Activated CD8-positive, alpha-beta memory T cell treated with anti-CD3 and anti-CD28 coated beads for 24 hours (primary cell): ENCODE data around the gene ANGPTL8.
A peak's percentile ranks its signal among the peaks of the same experiment; 100 is the strongest.

ENCODE experiments used
- DNase-seq: peaks from one replicate; pipeline ENCODE4 v3.0.0-alpha.2; 2020

The ANGPTL8 gene

DNA sequence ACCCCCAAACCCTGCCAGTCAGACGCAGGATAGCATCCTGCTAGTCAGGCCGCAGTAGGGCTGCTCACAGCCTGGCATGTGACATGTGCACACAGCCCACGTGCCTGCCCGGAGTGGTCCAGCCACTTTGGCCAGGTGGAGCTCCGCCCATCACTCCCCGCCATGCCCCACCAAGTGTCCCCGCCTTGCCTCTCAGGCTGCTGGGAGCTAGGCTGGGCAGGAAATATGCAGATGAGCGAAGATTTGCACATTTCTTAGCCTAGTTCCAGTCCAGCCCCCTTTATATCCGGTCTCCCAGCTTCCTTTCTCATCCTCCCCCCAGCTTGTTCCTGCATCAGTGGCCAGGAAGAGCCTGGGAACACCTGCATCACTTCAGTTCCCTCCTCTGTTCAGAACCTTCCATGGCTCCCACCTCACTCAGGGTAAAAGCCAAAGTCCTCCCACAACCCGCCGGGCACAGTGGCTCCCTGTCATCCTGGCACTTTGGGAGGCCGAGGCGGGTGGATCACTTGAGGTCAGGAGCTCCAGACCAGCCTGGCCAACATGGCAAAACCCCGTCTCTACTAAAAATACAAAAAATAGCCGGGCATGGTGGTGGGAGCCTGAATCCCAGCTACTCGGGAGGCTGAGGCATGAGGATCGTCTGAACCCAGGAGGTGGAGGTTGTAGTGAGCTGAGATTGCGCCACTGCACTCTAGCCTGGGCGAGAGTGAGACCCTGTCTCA, 25.2 kb downstream of the ANGPTL8 start:
- no peak for DNase-seq

DNA sequence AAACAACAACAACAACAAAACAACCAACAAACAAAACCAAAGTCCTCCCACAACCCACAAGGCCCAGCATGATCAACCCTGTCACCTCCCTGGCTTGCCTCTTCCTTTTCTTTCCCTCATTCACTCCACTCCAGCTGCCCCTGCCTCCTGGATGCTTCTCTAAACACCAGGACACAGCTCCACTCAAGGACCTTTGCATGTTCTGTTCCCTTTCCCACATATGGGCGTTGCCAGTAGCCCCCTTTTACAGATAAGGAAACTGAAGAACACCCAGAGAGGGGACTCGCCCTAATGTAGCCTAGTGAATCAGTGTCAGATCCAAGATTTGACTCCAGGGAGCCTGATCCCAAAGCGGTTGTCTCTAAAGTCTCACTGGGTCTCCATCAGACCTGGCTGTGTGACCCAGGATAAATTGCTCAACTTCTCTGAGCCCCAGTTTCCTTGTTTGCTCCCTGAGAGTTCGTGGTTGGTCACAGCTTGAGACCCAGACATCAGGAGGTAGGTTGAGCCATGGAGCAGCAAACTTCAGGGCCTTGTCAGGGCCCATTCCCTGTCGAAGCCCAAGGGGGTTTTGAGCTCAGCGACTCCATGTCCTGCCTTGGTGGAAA, 25.9 kb downstream of the ANGPTL8 start:
- no peak for DNase-seq

DNA sequence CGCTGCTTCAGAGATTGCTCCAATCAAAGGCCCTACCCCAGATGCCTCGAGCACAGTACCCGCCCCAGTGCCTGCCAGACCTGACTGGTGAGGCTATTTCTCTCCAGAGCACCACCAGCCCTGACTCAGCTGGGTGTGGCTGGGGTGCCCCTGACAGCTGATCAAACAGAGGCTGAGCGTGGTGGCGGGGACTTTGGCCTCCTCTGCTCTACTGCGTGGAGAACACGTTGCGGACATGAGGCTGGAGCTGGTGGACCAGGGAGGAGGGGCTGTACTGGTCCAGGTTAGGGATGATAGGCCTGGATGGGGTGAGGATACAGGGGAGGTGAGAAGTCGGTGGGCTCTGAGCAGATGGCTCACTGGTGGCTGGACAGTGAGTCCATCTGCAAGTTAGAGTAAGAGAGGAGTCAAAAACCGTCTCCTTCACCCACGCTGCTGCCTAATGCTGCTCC, 26.4 kb downstream of the ANGPTL8 start:
- no peak for DNase-seq

DNA sequence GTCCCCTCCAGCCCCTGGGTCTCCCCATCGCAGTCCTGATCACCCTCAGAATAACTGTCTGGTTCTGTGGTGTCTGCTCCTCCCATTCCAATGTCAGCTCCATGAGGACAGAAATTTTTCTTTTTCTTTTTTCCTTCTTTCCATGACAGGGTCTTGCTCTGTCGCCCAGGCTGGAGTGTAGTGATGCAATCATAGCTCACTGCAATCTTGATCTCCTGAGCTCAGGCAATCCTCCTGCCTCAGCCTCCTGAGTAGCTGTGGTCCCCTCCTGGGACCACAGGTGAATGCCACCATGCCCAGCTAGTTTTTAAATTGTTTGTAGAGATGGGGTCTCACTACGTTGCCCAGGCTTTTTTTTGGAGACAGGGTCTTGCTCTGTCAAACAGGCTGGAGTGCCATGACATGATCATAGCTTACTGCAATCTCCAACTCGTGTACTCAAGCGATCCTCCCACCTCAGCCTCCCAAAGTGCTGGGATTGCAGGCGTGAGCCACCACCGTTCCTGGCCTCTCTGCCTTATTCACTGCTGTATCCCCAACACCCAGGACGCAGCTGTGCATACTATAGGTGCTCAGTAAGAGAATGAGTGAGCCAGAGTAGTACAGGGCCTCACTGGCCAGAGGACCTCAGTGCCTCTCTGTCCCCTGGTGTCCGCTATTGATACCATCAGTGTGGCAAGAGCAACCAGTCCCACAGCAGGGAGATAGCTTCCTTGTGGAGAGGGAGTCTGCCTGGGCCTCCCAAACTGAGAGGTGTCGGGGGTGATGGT, 28.1 kb downstream of the ANGPTL8 start:
- no peak for DNase-seq

DNA sequence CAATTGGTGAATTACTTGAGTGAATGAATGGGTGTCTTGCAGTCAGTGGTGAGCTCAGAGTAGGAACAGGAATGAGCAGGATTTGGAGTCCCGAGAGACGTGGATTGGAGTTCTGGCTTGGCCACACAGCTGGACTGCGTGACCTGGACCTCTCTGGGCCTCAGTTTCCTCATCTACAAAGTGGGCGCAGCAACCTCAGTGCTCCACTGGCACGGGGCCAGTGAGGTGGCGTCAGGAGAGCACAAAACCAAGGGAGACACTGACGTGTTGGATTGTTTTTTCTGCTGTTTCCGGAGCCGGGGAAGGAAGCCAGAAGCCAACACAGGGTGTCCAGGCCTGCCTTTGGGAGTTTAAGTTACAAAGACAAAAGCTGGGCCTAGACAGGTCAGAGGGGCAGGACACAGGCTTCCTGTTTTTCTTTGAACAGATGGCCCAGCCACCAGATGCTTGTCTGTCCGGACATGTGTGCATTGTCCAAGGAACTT, 29.4 kb downstream of the ANGPTL8 start:
- DNase-seq, result no peak

DNA sequence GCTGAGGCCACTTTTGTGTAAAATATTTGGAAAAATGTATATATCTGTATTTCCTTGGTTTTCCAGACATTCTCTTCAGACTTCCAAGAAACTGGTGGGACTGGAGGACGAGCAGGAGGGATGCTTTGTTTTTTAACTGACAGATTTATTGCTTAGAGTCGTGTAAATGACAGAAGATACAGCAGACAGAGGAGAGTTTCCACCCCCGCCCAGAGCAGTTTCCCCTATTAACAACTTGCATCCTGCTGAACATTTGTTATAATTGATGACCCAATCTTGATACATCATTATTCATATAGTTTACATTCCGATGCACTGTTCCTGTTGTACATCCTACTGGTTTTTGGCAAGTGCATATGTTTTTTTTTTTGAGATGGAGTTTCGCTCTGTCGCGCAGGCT, 30.0 kb downstream of the ANGPTL8 start:
- no peak for DNase-seq

DNA sequence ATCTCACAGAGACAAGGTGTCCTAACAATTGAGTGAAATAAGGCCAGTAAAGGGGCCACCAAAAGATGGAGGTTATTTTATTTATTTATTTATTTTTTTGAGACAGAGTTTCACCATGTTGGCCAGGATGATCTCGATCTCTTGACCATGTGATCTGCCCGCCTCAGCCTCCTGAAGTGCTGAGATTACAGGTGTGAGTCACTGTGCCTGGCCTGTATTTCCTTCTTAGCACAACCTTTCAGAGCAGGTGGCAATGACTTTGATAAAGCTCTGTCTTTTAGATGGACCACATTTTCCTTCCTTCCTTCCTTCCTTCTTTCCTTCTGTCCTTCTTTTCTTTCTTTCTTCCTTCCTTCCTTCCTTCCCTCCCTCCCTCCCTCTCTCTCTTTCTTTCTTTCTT, 33.9 kb downstream of the ANGPTL8 start:
- no peak for DNase-seq

DNA sequence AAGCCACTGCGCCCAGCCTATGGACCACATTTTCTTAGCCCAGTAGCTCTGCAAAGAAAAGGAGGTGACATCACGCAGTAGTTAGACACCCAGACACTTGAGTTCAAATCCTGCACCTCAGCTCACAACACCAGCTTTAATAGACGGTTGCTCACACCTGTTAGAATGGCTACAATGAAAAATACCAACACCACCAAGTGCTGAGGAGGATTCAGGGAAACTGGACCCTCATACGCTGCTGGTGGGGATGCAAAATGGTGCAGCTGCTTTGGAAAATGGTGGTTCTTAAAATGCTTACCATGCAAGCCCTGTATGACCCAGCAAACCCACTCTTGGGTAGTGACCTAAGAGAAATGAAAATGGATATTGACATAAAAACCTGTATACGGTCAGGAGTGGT, 34.6 kb downstream of the ANGPTL8 start:
- no peak for DNase-seq

DNA sequence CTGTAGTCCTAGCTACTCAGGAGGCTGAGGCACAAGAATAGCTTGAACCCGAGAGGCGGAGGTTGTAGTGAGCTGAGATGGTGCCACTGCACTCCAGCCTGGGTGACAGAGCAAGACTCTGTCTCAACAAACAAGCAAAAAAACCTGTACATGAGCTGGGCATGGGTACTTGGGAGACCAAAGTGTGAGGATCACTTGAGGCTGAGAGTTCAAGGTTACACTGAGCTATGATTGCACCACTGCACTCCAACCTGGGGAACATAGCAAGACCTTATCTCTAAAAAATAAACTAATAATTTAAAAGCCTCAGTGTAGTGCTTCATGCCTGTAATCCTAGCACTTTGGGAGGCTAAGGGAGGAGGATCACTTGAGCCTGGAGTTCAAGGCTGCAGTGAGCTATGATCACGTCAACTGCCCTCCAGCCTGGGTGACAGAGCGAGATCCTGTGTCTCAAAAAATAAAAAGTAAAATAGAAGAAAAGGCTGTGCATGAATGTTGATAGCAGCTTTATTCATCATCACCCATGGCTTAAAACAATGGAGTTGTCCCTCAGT, 35.2 kb downstream of the ANGPTL8 start:
- no peak for DNase-seq

DNA sequence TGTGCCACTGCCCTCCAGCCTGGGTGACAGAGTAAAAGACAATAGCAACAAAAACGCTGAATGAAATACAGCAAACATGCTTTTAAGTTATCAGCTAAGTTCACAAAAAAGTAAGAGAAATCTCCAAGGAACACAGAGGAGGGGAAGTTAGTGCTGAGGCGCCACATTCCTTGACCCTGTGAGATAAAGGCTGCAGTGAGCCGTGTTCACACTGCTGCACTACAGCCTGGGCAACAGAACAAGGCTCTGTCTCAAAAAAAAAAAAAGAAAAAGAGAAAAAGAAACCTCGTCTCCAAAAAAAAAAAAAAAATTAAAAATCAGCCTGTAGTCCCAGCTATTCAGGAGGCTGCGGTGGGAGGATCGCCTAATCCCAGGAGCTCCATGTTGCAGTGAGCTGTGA, 39.3 kb downstream of the ANGPTL8 start:
- DNase-seq, result no peak

DNA sequence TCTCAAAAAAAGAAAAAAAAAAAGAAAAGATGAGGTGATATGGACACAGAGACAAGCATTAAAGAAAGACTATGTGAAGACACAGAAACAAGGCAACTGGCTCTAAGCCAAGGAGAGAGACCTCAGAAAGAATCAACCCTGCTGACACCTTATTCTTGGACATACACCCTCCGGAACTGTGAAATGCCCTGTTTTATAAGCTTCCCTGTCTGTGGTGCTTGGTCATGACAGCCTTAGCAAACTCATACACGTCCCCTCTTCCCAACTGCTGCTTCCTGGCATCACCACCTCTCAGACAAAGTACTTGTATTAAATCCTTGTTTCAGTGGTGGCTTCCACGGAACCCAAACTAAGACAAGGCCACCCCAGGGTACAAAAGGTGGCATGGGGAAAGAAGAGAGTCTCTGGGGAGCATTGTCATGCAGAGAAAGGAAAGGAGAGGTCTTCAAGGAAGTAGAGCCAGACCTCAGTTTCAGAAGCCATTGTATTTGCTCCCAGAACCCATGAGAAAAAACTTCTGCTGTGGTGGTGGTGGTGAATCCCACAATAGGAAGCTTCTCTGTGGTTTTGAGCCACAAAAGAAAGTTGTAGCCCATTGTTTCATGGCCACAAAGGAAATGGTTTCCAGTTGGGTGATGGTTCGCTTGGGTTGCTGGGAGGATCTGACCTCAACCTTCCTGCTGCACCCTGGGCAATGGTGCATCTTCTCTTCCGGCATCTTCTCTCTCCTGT, 40.3 kb downstream of the ANGPTL8 start:
- DNase-seq, result peak; percentile 58

DNA sequence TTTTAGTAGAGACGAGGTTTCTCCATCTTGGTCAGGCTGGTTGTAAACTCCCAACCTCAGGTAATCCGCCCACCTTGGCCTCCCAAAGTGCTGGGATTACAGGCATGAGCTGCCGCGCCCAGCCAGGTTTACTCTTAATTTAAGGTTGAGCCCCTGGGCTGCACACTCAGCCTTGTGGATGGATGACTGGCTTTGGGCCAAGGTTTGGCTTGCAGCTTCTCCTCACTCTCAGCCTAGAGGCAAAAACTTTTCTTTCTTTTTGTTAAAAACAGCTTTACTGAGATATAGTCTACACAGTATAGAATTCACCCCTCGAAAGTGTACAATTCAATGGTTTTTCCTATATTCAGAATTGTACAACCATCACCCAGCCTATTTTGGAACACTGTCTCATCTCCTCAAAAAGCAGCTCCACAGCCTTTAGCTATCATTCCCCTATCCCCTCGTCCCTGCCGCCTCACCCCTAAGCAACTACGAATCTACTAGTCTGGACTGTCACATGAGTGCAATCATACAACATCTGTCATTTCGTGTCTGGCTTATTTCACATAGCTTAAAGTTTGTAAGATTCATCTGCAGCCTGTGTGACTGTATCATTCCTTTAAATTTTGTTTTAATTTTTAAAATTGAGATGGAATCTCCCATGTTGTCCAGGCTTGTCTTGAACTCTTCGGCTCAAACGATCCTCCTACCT, 42.1 kb downstream of the ANGPTL8 start:
- no peak for DNase-seq

DNA sequence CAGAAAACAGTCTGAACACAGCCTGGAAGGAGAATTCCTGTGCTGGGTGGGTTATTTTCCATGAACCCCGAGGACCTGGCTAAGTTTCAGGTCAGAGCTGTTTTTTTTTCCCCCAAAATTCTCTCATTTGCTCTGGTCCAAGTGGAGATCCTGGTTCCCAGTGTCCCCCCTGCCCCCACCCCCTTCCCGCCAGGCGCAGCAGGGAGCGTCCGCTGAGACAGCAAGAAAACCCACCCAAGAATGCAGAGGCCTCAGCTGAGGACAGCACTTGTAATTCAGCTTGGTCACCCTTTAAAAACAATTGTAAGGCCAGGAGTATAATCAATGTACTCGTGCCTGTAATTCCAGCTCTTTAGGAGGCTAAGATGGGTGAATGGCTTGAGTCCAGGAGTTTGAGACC, 45.1 kb downstream of the ANGPTL8 start:
- DNase-seq, result no peak

DNA sequence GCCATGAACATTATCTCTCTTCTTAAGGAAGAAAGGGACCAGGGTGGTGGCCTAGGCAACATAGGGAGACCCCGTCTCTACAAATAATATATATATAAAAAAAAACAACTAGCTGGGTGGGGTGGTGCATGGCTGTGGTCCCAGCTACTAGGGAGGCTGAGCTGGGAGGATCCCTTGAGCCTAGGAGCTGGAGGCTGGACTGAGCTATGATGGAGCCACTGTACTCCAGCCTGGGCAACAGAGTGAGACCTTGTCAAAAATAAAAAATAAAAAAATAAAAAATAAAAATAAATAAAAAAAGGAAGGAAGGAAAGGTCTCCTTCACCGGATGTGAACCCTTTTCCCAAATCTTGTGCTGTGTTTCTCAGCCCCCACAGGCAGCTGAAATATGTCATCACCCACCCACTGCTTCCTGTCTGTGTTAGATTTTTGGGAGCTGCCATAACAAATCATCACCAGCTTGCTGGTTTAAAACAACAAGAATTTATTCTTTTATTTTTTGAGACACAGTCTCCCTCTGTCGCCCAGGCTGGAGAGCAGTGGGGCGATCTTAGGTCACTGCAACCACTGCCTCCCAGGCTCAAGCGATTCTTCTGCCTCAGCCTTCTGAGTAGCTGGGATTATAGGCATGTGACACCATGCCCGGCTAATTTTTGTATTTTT, 47.0 kb downstream of the ANGPTL8 start:
- DNase-seq, result no peak

DNA sequence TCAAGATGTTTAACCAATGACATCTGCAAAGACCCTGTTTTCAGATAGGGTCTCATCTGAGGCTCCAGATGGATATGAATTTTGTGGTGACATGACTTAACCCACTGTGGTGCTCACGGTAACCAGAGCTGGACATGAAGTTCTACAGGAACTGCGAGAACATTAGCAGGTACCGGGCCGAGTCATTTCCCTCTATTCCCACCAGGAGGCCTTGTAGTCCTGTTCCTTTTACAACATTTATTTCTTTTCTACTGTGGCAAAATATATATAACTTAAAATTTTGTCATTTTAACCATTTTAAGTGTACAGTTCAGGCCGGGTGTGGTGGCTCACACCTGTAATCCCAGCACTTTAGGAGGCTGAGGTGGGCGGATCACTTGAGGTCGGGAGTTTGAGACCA, 48.9 kb downstream of the ANGPTL8 start:
- no peak for DNase-seq

DNA sequence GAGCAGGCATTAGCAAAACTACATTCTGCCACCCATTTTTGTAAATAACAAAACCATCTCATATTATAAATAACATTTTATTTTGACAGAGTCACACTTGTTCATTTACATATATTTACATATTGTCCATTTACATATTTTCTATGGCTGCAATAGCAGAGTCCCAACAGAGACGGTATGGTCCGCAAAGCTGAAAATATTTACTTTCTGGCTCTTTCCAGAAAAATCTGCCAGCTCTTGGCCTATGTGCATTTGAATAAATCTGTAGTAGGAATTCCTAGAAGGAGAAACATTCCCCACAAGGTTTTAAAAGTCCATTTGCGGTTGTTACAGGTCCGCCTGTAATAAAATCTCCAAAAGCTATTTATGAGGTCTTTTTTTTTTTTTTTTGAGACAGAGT, 50.8 kb downstream of the ANGPTL8 start:
- DNase-seq, result no peak

DNA sequence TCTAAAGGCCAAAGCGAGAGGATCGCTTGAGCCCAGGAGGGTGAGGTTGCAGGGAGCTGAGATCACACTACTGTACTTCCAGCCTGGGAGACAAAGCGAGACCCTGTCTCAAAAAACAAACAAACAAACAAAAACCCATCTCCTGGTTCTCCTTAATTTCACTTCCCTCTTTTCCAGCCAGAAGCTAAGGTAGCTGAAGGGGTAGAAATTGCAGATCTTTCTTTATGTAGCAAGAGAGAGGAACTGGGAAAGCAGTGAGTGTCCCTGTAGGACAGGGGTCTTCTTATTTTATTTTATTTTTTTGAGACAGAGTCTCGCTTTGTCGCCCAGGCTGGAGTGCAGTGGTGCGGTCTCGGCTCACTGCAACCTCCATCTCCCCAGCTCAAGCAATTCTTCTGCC, 52.0 kb downstream of the ANGPTL8 start:
- no peak for DNase-seq
